HG03060 (cell line): ENCODE measurements around the gene HCST.
"Not testable (repeated sequence)": the region's sequence is repeated elsewhere in the genome, so short reads cannot be mapped to it uniquely, and the experiment has no call there.

Experiments
- ATAC-seq: cut with Tn5 transposase; IDR thresholded peaks from one replicate; pipeline ENCODE4 v1.9.1; 2021; ENCODE audit warnings: low read depth, moderate number of reproducible peaks; ENCODE audit not compliant: unreplicated experiment

HCST gene

DNA sequence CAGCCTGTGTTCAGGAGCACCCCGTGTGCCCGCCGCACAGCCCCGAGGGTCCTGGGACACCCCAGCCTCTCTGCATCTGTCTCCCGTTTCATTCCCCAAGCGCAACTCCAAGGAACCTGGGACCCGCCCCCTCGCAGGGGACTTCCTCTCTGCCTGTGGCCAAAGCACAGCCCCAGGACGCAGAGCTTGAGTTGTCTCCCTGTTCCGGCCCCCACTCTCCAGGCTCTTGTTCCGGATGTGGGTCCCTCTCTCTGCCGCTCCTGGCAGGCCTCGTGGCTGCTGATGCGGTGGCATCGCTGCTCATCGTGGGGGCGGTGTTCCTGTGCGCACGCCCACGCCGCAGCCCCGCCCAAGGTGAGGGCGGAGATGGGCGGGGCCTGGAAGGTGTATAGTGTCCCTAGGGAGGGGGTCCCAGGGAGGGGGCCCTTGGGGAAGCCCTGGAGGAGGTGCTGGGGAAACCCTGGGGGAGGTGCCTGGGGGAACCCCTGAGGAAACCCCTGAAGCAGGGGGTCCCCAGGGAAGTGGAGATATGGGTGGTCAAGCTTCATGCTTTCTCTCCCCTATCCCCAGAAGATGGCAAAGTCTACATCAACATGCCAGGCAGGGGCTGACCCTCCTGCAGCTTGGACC is 1.3 kb downstream of the HCST start:
- ATAC-seq = peak; percentile 31

DNA sequence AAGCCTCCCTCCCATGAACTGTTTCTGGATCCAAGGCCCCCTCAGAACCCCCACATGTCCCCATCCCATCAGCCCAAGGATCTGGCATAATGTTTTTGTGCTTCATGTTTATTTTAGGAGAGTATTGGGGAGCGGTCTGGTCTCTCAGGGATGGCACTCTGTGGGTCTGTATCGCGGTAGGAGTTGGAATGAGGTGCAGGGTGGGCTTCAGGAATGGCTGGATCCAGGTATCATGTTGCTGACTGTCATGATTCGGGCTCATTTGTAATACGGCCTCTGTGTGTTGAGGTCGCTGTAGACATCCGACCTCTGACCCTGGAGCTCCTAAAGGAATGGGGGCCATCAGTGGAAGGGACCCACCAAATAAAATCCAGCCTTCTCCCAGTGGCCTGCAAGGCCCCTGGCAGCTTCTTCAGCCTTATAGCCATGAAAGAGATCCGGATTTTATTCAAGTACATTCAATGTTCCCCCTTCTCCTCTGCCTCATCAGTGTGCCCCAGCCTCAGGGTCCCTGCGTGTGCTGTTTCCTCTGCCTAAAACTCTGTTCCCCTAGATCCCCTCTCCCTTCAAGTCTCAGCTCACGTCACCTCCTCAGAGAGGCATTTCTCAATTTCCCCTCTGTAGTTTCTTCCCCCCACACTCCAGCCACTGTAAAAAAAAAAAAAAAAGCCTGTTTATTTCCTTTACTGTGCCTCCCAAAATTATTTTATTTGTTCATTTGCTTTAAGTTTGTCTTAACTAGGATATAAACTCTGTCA is 2.2 kb downstream of the HCST start:
- ATAC-seq = no peak

GRCh38 chr19:35905178-35905727 is 2.9 kb downstream of the HCST start:
- ATAC-seq = no peak

DNA sequence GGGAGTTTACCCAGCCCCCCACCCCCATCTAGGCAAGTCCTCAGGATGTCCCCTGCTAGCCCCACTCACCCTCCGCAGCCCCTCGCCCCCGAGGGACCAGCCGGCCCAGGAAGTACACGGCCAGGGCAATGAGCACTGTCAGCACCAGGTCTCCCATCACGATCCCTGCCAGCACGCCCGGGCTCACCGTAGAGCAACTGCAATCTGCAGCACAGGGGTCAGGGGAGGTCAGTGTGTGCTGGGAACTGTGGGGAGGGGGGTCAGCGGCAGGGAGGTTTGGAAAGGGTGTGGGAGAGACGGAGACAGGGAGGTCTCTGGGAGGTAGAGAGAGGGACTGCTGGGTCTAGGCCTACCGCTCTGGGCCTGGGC is 5.0 kb downstream of the HCST start:
- ATAC-seq = no peak

GRCh38 chr19:35908010-35908441 is 5.7 kb downstream of the HCST start, which contains the start of gene TYROBP:
TYROBP (minus strand) TSS chr19:35908295; CDS start chr19:35908228, 67 bp downstream.
- ATAC-seq = no peak

DNA sequence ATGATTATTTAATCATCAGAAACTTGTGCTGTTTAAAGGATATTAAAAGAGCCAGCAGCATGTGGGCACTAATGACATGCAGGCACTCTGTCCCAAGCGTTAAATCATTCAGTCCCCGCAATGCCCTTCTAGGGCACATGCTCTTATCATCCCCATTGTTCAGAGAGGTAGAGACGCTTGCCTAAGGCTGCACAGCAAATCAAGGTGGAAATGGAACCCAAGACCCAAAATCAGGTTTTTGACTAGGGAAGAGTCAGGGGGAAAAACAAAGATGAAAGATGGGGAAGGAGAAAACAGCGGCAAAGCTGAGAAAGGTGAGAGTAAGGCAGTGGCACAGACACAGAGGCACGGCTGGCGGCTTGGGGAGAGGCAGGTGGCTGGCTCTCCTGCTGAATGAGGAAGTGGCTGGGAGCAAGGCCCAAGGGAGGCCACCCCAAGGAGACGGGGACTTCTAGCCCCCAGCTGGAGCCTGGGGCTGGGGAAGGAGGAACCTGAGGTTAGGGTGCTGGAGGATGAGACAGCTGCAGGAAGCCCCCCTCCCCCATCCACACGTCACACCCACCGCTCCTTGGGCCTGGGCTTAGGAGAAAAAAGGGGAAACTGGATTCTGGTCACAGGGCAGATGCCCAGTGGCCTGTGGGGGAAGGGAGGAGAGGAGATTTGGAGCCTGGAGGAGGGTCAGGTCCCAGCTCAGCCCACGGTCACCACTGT is 6.8 kb downstream of the HCST start:
- ATAC-seq = no peak

- ATAC-seq = no peak
Measured at GRCh38 chr19:35909684-35910035, 7.3 kb downstream of the HCST start.

DNA sequence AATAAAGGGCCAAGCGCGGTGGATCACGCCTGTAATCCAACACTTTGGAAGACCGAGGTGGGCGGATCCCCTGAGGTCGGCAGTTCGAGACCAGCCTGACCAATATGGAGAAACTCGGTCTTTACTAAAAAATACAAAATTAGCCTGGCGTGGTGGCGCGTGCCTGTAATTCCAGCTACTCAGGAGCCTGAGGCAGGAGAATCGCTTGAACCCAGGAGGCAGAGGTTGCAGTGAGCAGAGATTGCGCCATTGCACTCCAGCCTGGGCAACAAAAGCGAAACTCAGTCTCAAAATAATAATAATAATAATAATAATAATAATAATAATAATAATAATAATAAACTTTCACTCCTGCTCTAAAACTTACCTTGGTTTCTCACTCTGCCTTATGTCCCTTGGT is 8.0 kb downstream of the HCST start:
- ATAC-seq = not testable (repeated sequence)

GRCh38 chr19:35911173-35911572 is 8.8 kb downstream of the HCST start:
- no peak for ATAC-seq

GRCh38 chr19:35911790-35912189 is 9.5 kb downstream of the HCST start:
- ATAC-seq = no peak

GRCh38 chr19:35913589-35913988 is 11.3 kb downstream of the HCST start:
- ATAC-seq = no peak

DNA sequence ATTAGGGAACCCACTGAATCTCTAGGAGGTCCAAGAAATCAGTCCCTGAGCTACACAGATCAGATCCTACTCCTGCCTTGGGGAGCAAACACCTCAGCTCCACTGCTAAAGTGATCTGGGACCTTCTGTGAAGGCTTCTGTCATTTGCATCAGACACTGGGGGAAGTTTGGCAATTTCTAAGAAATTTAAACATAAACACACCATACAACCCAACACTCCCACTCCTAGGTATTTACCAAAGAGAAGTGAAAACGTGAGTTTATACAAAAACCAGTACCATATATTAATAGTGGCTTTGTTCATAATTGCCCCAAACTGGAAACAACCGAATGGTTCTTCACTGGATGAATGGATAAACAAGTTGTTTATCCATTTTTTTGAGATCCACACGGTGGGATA is 13.1 kb downstream of the HCST start:
- ATAC-seq = no peak

DNA sequence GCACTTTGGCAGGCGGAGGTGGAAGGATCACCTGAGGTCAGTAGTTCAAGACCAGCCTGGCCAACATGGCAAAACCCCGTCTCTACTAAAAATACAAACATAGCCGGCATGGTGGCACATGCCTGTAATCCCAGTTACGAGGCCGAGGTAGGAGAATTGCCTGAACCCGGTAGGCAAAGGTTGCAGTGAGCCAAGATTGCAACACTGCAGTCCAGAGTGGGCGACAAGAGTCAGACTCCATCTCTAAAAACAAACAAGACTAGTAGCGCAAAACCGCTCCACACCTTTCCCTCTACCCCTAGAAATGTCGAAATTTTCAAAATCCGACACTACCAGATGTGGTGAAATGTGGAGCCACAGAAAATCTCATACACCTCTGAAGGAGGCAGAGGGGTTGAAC is 17.0 kb downstream of the HCST start:
- no peak for ATAC-seq

- no peak for ATAC-seq
Measured at GRCh38 chr19:35921012-35921411, 18.7 kb downstream of the HCST start.

DNA sequence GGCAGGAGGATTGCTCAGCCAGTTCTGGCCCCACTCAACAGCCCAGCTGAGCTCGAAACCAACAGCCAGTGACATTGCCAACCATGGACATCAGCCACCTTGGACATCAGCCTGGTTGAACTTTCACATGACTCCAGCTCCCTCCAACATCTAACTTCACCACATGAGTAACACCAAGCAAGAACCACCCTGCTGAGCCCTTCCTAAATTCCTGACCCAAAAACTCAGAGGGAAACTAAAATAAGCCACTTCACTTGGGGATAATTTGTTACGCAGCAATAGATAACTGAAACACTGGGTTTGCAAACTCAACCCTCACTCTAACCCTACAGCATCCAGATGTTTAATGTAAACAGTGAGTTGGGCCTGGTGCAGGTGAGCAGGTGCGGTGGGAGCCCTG is 23.2 kb downstream of the HCST start:
- no peak for ATAC-seq

GRCh38 chr19:35928507-35928906 is 26.2 kb downstream of the HCST start:
- ATAC-seq = no peak

GRCh38 chr19:35929876-35930275 is 27.5 kb downstream of the HCST start:
- ATAC-seq = no peak

DNA sequence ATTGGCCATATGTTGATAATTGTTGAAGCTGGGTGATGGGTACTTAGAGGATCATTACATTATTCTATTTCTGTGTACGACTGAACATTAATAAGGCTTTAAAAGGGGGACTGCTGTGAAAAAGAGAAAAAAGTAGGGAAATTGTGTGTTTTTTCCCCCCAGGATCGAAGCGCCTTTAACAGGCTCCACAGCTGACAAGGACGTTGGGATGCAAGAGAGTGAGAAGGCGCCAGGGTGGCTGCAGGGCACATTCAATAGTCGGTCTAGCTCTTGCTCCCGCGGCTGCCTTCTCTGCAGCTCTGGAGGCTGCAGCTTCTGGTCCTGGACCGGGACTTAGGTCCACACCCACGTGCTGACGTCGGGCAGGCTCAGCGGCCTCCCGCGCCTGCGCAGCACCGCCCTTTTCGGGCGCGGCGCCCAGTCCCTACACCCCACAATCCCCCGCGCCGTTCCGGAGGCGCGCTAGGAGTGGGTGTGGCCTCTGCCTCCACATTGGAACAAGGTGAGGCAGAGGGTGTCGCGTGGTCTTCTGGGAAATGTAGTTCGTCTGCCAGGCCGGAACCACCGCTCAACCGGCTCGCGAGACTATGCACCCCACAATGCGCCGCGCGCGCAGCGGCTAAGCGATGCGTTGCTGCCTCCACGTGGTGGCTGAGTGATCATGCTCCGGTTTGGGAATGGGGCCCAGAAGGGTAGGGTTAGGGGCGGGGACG is 29.0 kb downstream of the HCST start:
- ATAC-seq = peak; percentile 79

DNA sequence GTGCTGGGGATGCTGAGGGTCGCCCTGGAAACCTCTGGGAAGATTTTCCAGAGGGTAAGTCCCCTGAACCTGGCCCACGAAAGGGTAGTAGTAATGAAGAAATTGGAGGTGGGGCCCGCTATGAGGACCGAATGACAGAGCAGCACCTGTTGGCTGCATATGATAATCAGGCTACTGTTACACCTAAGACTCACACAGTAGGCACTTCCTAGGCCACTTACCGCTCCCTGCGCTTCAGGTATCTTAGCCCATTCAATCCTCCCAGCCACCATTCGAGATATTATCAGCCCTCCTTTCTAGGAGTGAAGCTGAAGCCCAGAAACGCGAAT is 29.5 kb downstream of the HCST start:
- ATAC-seq = no peak

DNA sequence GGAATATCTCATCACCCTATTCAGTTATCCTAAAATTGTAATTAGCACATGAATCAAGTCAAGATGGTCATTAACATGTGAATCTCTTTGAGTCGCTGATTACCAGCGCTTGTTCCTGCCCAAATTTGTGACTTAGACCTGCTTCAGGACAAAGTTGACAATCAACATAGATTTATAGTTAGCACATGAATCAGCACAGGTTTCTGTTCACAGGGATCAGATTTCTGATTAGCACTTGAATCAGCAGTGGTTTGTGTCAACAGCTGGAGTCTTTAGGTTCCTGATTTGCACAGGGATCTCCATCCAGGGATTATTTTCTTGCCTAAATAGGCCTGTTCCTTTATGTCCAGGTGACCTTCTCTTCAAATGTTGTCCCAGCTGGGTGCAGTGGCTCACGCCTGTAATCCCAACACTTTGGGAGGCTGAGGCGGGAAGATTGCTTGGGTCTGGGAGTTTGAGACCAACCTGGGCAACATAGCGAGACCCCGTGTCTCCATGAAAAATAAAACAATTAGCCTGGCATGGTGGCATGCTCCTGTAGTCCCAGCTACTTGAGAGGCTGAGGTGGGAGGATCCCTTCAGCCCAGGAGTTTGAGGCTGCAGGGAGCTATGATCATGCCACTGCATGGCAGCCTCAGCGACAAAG is 30.1 kb downstream of the HCST start:
- no peak for ATAC-seq
